GM18517 (cell line): ENCODE measurements around the gene PIEZO1.
"Not testable (repeated sequence)": the region's sequence is repeated elsewhere in the genome, so short reads cannot be mapped to it uniquely, and the experiment has no call there.

Experiments
- ATAC-seq: cut with Tn5 transposase; IDR thresholded peaks from one replicate; pipeline ENCODE4 v1.9.1; 2021; ENCODE audit warnings: mild to moderate bottlenecking, moderate library complexity; ENCODE audit not compliant: unreplicated experiment

Gene PIEZO1

GRCh38 chr16:88784074-88784855, 755 bp downstream of the PIEZO1 start:
- no peak for ATAC-seq

DNA sequence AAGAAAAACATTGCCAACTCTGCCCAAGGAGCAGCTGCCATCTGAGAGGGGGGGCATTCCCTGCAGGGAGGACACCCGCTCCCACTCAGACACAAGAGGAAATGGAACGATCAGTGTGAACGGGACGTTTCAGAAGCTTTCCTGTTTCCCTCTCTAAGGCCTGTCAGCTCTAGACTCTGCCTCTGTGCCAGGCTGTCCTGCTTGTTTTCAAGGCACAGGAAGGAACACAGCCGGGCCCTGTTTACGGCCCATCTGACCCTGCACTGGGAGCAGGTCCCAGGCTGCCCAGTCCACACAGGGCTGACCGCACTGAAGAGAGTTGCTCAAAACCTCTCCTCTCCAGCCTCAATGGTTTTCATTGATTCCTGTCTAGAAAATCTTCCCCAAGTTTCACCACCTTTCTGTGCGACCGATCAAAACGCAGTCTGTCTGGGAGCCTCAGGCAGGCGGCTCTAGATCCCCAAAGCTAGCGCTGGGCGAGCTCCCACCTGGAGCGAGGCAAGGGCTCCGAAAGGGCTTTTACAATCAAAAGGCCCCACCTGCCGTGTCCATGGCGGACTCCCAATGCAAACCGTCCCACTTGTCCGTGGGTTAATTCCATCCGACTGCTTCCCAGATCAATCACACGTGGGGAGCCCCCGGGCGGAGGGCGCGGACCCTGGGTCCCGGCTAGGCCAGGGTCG, 1.5 kb downstream of the PIEZO1 start:
- no peak for ATAC-seq

- no peak for ATAC-seq
Observed at GRCh38 chr16:88782454-88783390, 2.3 kb downstream of the PIEZO1 start.

GRCh38 chr16:88781140-88782077, 3.6 kb downstream of the PIEZO1 start:
- peak; percentile 47 for ATAC-seq

- no peak for ATAC-seq
Observed at GRCh38 chr16:88780142-88781062, 4.6 kb downstream of the PIEZO1 start.

GRCh38 chr16:88779406-88780141, 5.4 kb downstream of the PIEZO1 start:
- ATAC-seq, result no peak

- ATAC-seq, result no peak
Observed at GRCh38 chr16:88778541-88779065, 6.4 kb downstream of the PIEZO1 start.

DNA sequence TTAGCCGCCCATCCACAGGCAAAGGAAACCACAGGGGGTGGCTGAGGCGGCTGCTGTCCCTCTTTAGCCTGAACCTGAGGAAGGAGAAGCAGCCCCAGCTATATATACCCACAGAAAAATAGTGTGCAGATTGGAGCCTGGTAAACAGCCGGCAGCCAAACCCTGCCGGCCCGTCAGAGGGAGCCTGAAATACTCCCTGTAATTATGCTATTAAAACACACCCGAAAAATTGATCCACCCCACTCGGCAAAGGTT, 6.8 kb downstream of the PIEZO1 start:
- no peak for ATAC-seq

- no peak for ATAC-seq
Observed at GRCh38 chr16:88777471-88778270, 7.3 kb downstream of the PIEZO1 start.

DNA sequence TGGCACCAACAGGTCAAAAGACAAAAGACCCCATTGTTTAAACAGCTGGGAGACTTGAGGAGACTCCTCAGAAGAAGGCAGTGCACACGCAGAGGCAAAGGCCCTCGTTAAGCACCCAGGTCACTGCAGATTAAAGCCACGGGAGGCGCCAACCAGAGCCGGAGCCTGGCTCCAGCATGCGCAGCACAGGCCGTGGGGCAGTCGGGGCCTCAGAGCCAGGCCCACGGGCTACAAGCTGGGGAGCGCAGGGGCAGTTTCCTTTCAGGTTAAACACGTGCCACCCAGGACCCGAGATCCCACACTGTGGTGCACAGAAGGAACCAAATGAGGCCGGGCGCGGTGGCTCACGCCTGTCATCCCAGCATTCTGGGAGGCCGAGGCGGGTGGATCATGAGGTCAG, 9.2 kb downstream of the PIEZO1 start:
- no peak for ATAC-seq

DNA sequence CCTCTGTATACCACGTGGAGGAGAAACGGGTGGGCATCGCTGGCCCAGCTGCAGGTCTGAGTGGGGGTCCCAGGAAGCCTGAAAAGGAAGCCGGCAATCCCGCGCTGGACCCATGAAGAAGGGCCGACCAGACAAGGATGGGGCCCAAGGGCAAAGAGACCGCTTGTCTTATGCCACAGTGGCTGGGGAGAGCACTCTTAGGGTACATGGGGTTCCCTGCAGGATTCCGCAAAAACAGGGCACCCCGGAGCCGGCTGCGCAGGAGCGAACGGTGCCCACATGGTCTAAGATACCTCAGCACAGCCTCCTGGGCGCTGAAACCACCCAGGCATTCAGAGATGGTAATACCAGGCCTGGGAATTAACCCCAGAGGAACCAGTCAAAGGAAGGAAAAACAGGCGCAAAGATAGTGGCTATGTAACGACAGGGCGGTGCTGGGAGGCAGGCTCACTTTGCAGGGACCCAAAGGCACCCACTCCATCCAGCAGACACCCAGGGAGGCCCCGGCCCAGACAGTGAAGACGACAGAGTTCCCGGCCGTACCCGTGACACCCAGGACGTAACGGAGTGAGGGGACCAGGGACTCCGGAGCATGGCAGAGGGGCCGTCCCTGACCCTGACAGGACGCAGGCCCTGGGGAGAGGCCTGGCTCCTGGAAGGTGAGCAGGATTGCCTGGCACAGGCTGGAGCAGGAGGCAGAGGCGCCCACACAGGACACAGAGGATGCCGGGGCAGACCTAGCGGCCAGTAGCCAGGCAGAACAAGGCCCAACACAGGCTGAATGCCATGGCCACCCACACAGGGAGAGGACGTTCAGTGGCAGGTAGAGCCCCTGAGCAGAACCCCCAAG, 10.3 kb downstream of the PIEZO1 start:
- no peak for ATAC-seq

DNA sequence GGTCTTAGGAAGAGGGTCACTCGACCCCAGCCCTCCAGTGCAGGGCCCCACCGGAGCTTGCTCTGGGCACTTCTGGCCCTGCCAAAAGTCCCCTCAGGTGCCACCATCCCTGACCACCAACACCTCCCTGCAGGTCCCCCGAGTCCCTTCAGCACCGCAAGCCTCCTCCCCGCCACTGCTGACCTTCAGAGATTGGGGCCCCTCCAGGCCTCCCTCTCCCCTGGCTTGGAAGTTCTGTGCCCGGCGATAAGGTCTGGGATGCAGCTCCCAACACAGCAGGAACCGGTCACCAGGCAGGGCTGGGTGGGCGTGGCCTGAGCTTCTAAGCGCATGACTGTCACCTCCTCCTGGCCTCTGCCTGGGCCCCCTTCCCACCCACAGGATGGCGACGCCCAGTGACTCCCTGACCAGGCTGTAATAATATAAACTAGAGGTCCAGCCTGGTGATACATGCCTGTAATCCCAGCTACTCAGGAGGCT, 11.2 kb downstream of the PIEZO1 start:
- no peak for ATAC-seq

DNA sequence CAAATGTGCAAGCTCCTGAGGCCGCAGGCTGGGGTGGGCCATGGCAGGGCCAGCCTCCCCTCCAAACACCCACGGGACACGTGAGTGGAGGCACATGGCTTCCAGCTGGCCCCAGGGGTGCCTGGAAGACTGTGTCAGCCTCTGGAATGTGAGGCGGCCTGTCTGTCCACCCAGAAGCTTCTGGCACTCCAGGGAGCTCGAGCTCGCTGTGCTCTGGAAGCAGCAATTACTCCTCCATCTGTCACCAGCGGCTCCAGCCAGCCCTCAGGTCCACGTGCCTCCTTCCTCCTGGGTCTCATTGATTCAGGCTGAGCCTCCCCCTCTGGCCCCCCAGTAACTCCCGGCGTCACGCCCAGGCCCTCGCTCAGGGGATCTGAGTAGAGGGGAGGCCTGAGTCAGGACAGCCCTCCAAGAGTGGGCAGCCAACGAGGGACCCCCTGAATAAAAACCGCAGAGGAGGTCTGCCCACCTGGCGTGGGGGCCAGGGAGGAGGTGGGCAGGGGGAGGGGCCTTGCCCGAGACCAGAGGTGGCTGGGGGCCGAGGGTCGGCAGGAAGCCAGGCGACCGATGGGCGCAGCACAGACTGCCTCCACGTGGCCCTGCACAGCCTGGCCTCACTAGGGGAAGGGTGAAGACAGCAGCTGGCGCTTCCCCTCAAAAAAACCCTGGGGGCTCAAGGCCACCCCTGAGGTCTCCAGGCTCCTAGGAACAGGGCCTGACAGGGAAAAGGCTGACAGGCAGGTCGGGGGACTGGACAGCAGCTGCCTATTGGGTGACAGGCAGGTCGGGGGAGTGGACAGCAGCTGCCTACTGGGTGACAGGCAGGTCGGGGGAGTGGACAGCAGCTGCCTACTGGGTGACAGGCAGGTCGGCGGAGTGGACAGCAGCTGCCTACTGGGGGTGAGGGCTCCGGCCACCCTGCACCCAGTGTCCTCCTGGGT, 11.9 kb downstream of the PIEZO1 start:
- no peak for ATAC-seq

DNA sequence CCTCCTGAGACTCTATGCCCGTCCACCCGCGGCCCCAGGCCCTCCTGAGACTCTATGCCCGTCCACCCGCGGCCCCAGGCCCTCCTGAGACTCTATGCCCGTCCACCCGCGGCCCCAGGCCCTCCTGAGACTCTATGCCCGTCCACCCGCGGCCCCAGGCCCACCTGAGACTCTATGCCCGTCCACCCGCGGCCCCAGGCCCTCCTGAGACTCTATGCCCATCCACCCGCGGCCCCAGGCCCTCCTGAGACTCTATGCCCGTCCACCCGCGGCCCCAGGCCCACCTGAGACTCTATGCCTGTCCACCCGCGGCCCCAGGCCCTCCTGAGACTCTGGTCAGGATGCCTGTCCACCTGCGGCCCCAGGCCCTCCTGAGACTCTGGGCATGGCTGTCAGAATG, 13.2 kb downstream of the PIEZO1 start:
- not testable (repeated sequence) for ATAC-seq

DNA sequence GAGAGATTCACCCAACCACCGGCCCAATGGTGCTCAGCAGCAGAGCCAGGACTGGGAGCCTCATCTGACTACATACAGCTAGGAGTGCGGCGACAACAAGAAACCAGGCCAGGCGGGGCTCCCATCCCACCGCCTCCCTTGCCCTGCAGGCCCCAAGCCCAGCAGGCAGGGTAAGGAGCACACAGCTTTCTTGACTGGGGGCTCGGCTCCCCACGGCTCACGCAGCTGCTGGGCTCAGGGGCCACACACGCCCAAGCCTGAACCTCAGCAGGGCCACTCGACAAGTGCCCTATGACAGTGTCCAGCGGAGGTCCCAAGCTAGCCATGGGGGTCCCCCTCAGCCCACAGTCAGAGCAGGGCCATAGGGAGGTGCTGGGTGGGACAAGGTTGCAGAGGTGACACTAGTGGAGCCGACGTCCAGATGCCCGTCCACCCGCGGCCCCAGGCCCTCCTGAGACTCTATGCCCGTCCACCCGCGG, 13.7 kb downstream of the PIEZO1 start:
- no peak for ATAC-seq
